HepG2 (cell line): Measurements from ENCODE around the gene MTFR1L. TPM values are rescaled to one million over a fixed set of nuclear protein-coding genes. Genes with fewer than 3 reads are reported as not detected.
A peak's percentile ranks its signal among the peaks of the same experiment; 100 is the strongest.

Experiments used
- ARHGAP35 ChIP-seq: sonication (generic); formaldehyde crosslinking; IDR thresholded peaks from 2 replicates; pipeline ENCODE4 v1.9.0; 2022; ENCODE audit warnings: mild to moderate bottlenecking, inconsistent platforms, moderate library complexity, missing genetic modification reagents, borderline replicate concordance
- CEBPZ ChIP-seq: IDR thresholded peaks from 2 replicates; pipeline ENCODE4 v1.6.1; 2012; ENCODE audit warnings: low read length, improper control_type of control experiment
- DZIP1 ChIP-seq: sonication (generic); formaldehyde crosslinking; IDR thresholded peaks from 2 replicates; pipeline ENCODE4 v1.5.0; 2020; ENCODE audit warnings: mild to moderate bottlenecking, missing genetic modification reagents
- NFKBIZ ChIP-seq: IDR thresholded peaks from 2 replicates; pipeline ENCODE4 v1.6.1; 2018; ENCODE audit warnings: missing genetic modification reagents, missing compliant biosample characterization
- PRDM15 ChIP-seq: sonication (generic); formaldehyde crosslinking; IDR thresholded peaks from 2 replicates; pipeline ENCODE4 v1.4.0; 2020; ENCODE audit warnings: missing genetic modification reagents
- SMARCE1 ChIP-seq: fragments of 450-650 bp; IDR thresholded peaks from 2 replicates; pipeline ENCODE4 v1.6.1; 2017; ENCODE audit warnings: borderline replicate concordance
- ZBTB2 ChIP-seq: sonication (generic); formaldehyde crosslinking; IDR thresholded peaks from 2 replicates; pipeline ENCODE4 v1.8.0; 2022; ENCODE audit warnings: low read depth, missing genetic modification reagents
- ZBTB33 ChIP-seq: sonication (generic); formaldehyde crosslinking; IDR thresholded peaks from 2 replicates; pipeline ENCODE4 v1.4.0; 2020; ENCODE audit warnings: missing genetic modification reagents
- ZIK1 ChIP-seq: sonication (generic); formaldehyde crosslinking; IDR thresholded peaks from 2 replicates; pipeline ENCODE4 v1.5.0; 2020; ENCODE audit warnings: mild to moderate bottlenecking, low read depth, missing genetic modification reagents, borderline replicate concordance
- ZNF691 ChIP-seq: sonication (generic); formaldehyde crosslinking; IDR thresholded peaks from 2 replicates; pipeline ENCODE4 v1.4.0; 2020; ENCODE audit warnings: missing genetic modification reagents, low read depth, mild to moderate bottlenecking, borderline replicate concordance
- ZNF775 ChIP-seq: sonication (generic); formaldehyde crosslinking; IDR thresholded peaks from 2 replicates; pipeline ENCODE4 v1.4.0; 2020; ENCODE audit warnings: missing genetic modification reagents, mild to moderate bottlenecking, moderate library complexity, borderline replicate concordance
- polyA plus RNA-seq, 8 experiments: library from polyadenylated mRNA; depleted of rRNA in 3 of 8; stranded (reverse) in 7 of 8; unstranded in 1 of 8; fragments of >200 nt; fragmentation: Illumina TruSeq in 4 of 8; extraction: Trizol in 4 of 8; gene quantifications; 2 replicates each; pipeline versions ENCODE4 v1.2.1 to v1.2.3, GENCODE V29; 2011 to 2016; ENCODE audit warnings: low read depth in 4 of 8, missing spikeins in 1 of 8, mixed read lengths in 1 of 8; ENCODE audit not compliant: insufficient read depth in 1 of 8
- total RNA-seq, 5 experiments: library from RNA; depleted of rRNA; stranded (reverse); fragments of >200 nt; fragmentation: Illumina TruSeq; extraction: Trizol; gene quantifications; 2 replicates each; pipeline ENCODE4 v1.2.3, GENCODE V29; 2016; ENCODE audit warnings: low read depth in 1 of 5

The MTFR1L gene
- total and polyA plus RNA-seq, 2 of the 13 experiments (the other 11 are each of a cell fraction or from before 2014, with no cell fraction given): 38.0 to 55.7 TPM

- TF ChIP-seq CEBPZ (no peak), PRDM15 (CRISPR knock-in tag) (peak; percentile 74), ZIK1 (CRISPR knock-in tag) (peak; percentile 93), ZBTB2 (CRISPR knock-in tag) (peak; percentile 68), DZIP1 (CRISPR knock-in tag) (no peak), ZNF775 (0 out of 2 replicates have a peak, but pooled peaks have one; percentile 58), ZNF691 (CRISPR knock-in tag) (peak; percentile 45; the same call in 1 of the 2 replicates), SMARCE1 (no peak), ZBTB33 (CRISPR knock-in tag) (no peak; the same call in 1 of the 2 replicates), ARHGAP35 (CRISPR knock-in tag) (no peak; the same call in 1 of the 2 replicates), NFKBIZ (CRISPR knock-in tag) (0 out of 2 replicates have a peak, but pooled peaks have one; percentile 36)
Observed at GRCh38 chr1:25875154-25875855, 55.6 kb downstream of the MTFR1L start, which contains the start of gene PAQR7 (continued).
